Pons (tissue), 1 donor: ENCODE measurements around the gene ASAP2.

Experiments used
- DNase-seq: peaks from one replicate; pipeline ENCODE4 v3.0.0-alpha.2; 2016; ENCODE audit warnings: low spot score

The ASAP2 gene

DNA sequence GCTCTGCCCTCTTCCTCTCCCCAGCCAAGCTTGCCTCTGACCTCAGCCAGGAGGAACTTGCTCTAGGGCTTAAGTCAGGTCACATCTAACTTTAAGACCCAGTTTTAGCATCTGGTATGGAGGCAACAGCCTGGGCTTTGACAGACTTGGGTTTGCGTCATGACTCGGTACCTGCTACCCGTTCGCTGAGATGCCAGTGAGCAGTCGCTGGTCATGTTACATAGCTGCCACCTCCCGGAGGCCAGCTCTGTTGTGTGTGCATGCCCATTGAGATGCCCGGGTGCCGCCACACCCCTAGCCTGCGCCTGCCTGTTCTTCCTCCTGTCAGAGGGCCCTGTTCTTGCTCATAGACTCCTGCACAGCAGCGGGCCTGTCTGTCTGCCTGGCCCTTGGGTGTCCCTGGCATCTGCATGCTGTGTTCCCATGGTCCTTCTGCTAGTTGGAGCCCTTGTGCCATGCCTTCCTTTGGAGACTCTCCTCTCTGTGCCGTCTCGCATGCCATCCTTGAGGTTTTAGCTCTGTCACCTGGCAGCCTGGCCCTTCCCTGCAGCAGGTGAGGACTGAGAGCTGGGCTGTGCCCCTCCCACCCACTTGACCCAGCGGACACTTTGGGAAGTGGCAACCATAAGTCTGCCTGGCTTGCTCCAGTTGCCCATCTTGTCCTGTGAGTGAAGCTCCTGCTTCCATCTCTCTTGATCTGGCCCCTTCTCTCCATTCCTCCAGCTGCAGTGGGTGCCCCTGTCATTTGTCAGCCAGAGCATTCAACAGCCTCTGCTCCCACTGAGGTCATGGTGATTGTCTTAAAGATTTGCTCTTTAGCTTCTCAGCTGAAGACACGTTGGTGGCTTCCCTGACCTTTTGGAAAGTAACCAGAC is 24.9 kb downstream of the ASAP2 start:
- no peak for DNase-seq

- DNase-seq, result no peak
These were observed 25.5 kb downstream of the ASAP2 start for GRCh38 chr2:9232166-9232479.

DNA sequence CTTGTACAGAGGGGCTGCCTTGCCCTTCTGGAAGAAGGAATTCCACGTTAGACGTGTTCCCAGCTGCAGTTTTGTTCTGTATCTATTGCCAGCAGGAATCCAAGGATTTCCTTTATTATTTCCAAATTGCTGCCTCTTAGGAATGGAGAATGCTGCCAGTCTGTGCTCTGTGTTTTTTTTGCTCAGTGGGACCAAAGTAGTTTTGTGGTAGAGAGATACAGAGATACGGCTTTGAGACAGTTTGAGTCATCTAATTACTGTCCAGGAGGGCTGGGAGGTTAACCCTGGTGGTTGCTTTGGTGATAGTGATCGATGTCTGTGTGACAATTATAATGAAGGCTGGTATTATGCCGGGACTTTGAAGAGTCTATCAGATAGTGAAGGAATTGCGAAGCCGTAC is 26.3 kb downstream of the ASAP2 start:
- DNase-seq, result no peak

DNA sequence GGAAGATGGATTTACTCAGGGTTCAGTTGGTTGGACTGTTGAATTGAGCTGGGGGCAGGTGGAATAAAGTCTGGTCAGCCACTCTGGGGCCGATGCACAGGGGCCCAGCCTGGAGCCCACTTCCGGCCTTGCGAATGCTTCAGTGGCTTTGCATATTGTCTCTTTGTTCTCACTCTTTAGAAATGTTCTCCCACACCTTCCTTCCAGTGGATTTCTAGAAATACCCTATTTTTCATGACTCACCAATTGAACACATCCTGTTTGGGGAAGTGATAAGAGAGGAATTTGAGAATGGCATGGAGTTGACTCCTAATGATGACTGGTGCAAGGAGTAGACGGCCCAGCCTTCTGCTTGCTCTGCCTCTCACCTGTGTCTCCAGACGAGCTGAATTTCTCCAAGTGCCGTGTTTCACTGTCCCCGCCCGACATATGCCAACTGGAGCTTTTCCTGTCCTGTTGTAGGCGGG is 28.1 kb downstream of the ASAP2 start:
- no peak for DNase-seq

DNA sequence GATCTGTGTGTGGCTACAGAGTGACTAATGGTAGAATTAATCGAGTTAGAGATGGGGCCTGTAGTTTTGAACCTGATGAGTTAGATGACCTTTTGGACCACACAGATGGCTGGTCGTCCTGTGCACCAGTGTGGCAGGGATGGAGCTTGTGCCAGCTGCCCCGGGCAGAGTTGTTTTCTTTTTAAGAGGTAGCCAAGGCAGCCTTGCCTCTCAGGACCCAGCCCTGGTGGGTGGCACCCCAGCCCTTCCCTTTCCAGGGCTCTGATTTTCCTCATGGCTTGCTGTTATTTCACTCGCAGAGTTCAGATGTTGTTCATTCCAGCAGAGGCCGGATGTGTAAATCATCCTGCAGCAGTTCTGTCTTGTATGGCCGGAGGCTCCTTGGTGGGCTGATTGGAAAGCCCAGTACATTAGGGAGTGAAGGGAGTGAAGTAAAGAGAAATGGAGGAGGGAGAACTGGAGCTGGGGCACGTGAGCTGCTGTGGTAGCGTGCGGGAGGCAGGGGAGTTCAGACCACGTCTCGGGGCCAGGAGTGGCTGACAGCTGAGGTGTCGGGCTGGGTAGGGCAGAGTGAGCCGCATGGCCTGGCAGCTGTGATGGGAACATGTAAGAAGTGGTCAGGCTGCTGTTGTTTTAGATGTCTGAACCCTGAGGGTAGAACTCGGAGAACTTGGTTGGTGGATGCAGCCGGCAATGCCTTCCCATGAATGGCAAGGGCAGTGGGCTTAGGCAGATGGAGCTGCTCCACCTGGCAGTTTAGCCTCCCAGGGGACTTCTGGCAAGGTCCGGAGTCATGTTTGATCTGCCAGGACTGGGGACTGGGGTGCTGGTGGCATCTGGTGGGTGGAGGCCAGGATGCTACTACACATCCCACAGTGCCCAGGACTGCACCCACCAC is 28.8 kb downstream of the ASAP2 start:
- DNase-seq, result no peak

GRCh38 chr2:9236045-9236344 is 29.4 kb downstream of the ASAP2 start:
- DNase-seq, result no peak

DNA sequence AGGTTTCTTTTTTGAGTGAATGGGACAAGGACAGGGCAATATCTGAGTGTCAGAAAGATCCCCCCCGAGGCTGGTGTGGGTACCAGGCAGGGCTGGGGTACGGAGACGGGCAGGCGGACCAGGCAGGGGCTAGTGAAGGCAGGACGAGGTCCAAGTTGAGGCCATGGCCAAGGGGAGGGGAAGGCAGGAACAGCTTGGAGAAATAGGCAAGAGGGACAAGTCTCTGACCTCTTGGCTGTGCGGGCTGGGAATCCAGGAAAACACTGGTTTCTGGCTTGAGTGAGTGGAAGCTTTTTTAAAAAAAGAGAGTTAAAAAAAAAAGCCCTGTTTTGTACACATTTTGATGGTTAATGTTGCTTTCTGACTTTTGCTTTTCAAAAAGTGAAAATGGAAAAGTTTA is 30.3 kb downstream of the ASAP2 start:
- DNase-seq, result no peak

- no peak for DNase-seq
These were observed 31.2 kb downstream of the ASAP2 start for GRCh38 chr2:9237831-9238230.

- no peak for DNase-seq
These were observed 32.1 kb downstream of the ASAP2 start for GRCh38 chr2:9238591-9239326.

DNA sequence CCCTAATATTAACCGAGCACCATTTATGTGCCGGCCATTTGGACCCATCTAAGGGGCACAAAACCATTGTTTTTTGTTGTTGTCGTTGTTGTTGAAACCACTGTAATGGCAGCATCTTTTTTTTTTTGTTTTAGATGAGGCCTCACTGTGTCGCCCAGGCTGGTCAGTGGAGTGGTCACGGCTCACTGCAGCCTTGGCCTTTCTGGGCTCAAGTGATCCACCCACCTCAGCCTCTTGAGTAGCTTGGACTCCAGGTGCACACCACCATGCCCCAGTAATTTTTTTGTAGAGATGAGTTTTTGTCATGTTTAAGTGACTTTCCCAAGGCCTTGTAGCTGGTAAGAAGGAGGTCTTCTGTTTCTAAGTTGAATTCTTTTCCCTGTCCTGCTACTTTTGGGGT is 33.0 kb downstream of the ASAP2 start:
- DNase-seq, result no peak

DNA sequence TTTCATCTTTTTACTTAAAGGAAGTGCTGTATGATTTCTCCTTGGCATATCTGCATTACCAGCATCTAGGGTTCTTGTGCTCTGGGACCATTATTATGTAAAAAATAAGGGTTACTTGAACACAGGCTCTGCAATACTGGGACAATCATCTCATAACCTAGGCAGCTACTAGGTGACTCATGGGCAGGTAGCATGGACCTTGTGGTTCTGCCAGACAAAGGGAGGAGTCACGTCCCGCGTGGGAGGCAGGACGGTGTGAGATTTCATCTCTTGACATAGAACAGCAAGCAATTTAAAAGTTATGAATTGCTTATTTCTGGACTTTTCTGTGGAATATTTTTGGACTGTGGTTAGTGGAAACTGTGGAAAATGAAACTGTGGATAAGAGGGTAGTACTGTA is 34.1 kb downstream of the ASAP2 start:
- no peak for DNase-seq

DNA sequence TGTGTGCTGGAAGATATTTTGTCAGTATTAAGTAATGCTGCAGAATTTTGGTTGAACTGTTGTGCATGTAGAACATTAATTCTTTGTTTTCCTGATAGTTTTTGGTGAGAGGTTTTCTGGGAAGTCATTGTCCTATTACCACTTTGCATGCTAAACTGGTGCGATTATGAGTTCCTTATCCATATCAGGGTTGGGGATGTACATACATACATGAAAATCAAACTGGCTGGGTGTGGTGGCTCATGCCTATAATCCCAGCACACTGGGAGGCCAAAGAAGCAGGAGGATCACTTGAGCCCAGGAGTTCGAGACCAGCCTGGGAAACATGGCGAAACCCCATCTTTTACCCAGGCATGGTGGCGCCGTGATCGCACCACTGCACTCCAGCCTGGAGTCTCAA is 34.6 kb downstream of the ASAP2 start:
- no peak for DNase-seq

DNA sequence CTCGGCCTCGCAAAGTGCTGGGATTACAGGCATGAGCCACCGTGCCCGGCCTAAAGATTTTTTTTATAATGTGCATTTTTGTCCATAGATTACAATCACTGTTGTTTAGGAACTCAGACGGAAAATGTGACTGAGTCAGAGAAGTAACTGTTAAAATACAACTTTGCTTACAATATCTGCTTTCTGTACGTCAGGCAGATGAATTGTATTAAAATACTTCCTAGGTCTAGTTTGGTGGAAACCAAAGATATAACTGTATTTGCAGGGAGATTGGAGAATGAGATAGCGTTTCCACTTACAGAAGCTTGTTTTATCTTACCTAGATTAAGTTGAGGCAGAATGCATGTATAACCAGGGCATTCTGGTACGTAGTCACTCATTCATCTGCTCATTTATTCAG is 36.7 kb downstream of the ASAP2 start:
- DNase-seq, result no peak

DNA sequence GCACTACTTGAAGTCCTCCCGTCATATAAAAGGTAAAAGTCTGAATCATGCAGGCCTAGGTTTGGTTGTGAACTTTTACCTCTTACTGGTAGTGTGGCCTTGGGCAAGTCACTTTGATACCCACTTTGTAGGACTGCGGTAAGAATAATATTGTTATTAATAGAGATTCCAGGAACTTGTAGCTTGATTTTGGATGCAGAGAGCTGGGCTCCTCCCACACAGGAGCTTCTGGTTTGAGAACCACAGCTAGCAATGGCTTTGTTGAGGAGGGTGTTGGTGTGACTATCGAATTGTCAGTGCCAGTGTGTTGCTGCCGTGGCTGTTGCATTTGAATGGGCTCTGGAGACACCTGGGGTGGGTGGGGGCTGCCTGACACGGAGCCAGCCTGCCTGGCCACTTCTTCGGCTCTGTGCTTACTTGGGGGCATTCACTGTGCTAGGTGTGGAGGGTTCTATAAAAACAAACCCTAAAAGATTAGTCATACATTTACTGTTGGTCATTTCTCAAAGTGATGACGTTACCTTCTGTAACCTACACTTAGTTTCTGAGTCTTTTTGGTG is 38.5 kb downstream of the ASAP2 start:
- no peak for DNase-seq

GRCh38 chr2:9247177-9247576 is 40.6 kb downstream of the ASAP2 start:
- DNase-seq, result no peak

GRCh38 chr2:9247786-9248185 is 41.2 kb downstream of the ASAP2 start:
- no peak for DNase-seq

DNA sequence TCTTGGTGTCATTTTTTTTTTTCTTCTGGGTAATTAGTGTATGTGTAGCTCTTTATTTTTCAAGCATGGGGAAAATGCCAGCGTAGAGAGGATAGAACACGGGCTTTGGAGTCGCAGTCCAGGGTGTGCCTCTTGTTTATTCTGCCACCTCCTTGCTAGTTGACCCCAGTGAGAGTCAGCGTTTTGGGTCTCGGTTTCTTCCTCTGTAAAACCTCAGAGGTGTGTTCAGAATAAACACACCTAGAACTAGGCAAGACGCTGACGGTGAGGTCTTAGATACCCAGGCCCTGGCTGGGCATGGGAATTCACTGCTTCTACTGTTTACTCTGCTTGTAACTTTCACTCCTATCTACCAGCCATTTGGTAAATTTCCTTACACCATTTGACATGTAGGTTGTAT is 41.8 kb downstream of the ASAP2 start:
- DNase-seq, result no peak

DNA sequence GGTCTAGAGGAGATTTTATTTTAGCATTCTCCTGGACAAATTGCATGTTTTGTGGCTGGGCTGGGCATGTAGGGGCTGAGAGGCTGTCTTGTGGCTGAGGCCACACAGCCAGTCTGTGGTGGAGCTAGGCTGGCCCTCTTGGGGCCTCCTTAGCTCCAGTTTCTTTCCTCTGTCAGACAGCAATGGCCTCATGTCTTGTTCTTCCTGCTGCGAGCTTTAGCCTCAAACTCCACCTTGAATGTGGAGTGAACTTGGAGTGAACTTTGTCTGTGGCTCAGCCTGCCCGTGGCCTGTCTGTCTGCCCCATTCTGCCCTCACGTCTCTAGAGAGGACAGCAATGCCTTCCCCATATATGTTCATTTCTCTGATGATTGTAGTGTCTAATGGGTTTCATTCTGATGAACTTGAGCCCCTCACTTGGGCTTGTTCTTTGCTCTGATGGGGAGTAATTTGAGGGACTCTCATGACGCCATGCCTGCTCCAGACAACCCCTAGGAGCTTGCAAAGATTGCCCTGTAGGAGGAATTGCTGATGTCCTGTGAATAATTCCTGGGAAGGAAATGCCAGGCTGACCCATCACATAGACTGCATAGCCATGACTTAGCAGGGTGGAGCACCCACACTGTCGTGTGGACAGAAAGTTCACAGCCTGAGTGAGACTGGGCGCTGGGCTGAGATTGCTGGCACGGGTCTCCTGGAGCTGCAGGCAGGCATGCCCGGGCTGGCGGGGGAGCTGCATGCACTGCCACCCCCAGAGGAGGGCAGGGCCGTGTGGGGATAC is 42.6 kb downstream of the ASAP2 start:
- no peak for DNase-seq

- no peak for DNase-seq
These were observed 43.5 kb downstream of the ASAP2 start for GRCh38 chr2:9250091-9250490.

- no peak for DNase-seq
These were observed 44.0 kb downstream of the ASAP2 start for GRCh38 chr2:9250498-9251153.
